Measurements from ENCODE around the gene AGBL4. TPM values are rescaled to one million over a fixed set of nuclear protein-coding genes. Genes with fewer than 3 reads are reported as not detected.

Gene AGBL4
- total and polyA plus RNA-seq, 11 donors = 0.40 to 1.4 (median 0.54) TPM; not detected in 3

GRCh38 chr1:48785869-48786268 lies 1237.9 kb downstream of the AGBL4 start:
- H3K9me3 ChIP-seq = no peaks in the 10 kb centered on the region
- intact Hi-C loops (cut with DNase I) = no loop called here
- ATAC-seq = no peak
- WGBS, 4 donors = 71 to 86% (median 81%) methylated on average over 1 of the region's 1 CpG
- no peak overlapping the region for H3K4me3 ChIP-seq
- H3K36me3 ChIP-seq = no peaks in the 10 kb centered on the region
- H3K27ac ChIP-seq = no peak overlapping the region
- TF ChIP-seq POLR2A (IDR thresholded peaks at IDR 0.05) (no peak), CTCF (IDR thresholded peaks at IDR 0.05) (no peak)
- no peaks in the 10 kb centered on the region for H3K4me1 ChIP-seq
- DNase-seq = no peak
- peaks cover 0 to 17% (median 0%) of the 10 kb centered on the region in 9 donors for H3K27me3 ChIP-seq

- intact Hi-C loops (cut with DNase I) = no loop called here
- Histone ChIP-seq H3K27me3 (peaks cover 0 to 17% (median 0%) of the 10 kb centered on the region in 9 donors), H3K27ac (no peak overlapping the region), H3K4me3 (no peak overlapping the region), H3K9me3 (no peaks in the 10 kb centered on the region), H3K36me3 (no peaks in the 10 kb centered on the region), H3K4me1 (no peaks in the 10 kb centered on the region)
- DNase-seq = no peak
- no peak for TF ChIP-seq CTCF (IDR thresholded peaks at IDR 0.05)
- TF ChIP-seq POLR2A (IDR thresholded peaks at IDR 0.05) = no peak
- ATAC-seq = no peak
- WGBS, 4 donors = 81 to 88% (median 85%) methylated on average over 2 of the region's 2 CpGs
These were observed 1239.5 kb downstream of the AGBL4 start for GRCh38 chr1:48784301-48784700.

- H3K9me3 ChIP-seq = no peaks in the 10 kb centered on the region
- TF ChIP-seq POLR2A (IDR thresholded peaks at IDR 0.05) = no peak
- intact Hi-C loops (cut with DNase I) = no loop called here
- peaks cover 0 to 11% (median 0%) of the 10 kb centered on the region in 9 donors for H3K36me3 ChIP-seq
- H3K27ac ChIP-seq = peak overlapping the region in 4 of 12 donors; percentile 82 to 86 (median 83)
- H3K4me1 ChIP-seq = peaks cover 0 to 21% (median 11%) of the 10 kb centered on the region in 12 donors
- peaks cover 0 to 1% (median 0%) of the 10 kb centered on the region in 9 donors for H3K27me3 ChIP-seq
- peak; percentile 38 to 59 (median 50) for ATAC-seq
- H3K4me3 ChIP-seq = peak overlapping the region; percentile 62 to 97 (median 87)
- peak in 1 of 5 donors; percentile 26 for DNase-seq
- 6 to 13% (median 9%) methylated on average over 16 to 17 of the region's 17 CpGs for WGBS, 4 donors
These were observed 1246.4 kb downstream of the AGBL4 start for GRCh38 chr1:48777219-48777895.

- H3K27me3 ChIP-seq = no peaks in the 10 kb centered on the region
- H3K4me3 ChIP-seq = peak within 1 kb of the TSS; percentile 62 to 97 (median 87)
- DNase-seq (peak; percentile 60 to 73 (median 64)), ATAC-seq (peak; percentile 62 to 89 (median 87))
- WGBS, 4 donors = 0 to 1% (median 1%) methylated on average over 17 to 73 of the region's 73 CpGs
- H3K4me1 ChIP-seq = peaks cover 0 to 21% (median 11%) of the 10 kb centered on the region in 12 donors
- H3K27ac ChIP-seq = peak within 1 kb of the TSS in 11 of 12 donors; percentile 45 to 90 (median 82)
- intact Hi-C loops (cut with DNase I) = no loop called here
- H3K9me3 ChIP-seq = no peaks in the 10 kb centered on the region
- peaks cover 0 to 16% (median 0%) of the 10 kb centered on the region in 9 donors for H3K36me3 ChIP-seq
- TF ChIP-seq POLR2A (IDR thresholded peaks at IDR 0.05) (no peak), CTCF (IDR thresholded peaks at IDR 0.05) (no peak)
These were observed 1247.1 kb downstream of the AGBL4 start, which contains the start of gene BEND5 for GRCh38 chr1:48776393-48777218. BEND5 (minus strand) TSS chr1:48776891; CDS start chr1:48776831, 60 bp downstream.

All from heart left ventricle (tissue), 16 donors.